ENCODE measurements around the gene METTL8.
"Not testable (repeated sequence)": the region's sequence is repeated elsewhere in the genome, so short reads cannot be mapped to it uniquely, and the experiment has no call there.

The METTL8 gene

DNA sequence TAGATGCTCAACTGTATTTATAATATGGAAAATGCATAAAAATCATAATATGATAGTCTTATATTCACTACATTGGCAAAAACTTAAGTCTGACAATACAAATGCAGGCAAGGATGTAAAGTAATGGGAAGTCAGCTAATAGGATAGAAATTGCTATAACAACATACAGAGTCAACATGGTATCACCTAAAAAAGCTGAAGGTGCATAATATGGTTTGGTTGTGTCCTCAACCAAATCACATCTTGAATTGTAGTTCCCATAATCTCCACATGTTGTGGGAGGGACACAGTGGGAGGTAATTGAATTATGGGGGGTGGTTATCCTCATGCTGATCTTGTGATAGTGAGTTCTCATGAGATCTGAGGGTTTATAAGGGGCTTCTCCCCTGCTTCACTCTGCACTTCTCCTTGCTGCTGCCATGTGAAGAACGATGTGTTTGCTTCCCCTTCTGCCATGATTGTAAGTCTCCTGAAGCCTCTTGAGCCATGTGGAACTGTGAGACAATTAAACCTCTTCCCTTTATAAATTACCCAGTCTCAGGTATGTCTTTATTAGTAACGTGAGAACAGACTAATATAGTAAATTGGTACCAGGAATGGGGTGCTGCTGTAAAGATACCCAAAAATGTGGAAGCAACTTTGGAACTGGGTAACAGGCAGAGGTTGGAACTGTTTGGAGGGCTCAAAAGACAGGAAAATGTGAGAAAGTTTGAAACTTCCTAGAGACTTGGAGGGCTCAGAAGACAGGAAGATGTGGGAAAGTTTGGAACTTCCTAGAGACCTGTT, 10.9 kb downstream of the METTL8 start:
- DNase-seq: not testable (repeated sequence)

DNA sequence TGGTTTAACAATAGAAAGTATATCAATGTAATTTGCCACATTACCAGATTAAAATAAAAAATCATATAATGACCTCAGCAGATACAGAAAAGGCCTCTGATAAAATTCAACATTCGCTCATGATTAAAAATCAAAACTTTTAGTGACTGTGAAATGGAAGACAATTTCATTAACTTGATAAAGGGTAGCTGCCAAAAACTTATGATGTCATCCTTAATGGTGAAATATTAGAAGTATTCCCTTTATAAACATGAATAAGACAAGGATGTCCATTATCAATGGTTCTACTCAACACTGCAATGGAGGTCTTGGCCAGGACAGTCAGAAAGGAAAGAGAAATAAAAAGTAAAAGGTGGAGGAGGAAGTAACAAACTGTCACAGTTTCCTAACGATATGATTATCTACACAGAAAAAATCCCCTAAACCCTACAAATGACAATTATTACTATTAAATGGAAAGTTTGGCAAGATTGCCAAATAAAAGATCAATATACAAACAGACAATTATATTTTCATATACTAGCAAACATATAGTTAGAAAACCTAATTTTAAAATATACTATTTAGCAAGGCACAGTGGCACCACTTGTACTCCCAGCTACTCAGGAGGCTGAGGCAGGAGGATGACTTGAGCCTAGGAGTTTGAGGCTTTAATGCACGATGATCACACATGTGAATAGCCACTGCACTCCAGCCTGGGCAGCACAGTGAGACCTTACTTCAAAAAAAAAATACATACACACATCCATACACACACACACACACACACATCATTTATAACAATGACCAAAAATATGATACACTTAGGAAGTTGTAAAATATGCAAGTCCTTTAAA, 12.8 kb downstream of the METTL8 start:
- DNase-seq: no peak

GRCh38 chr2:171419333-171419732, 14.5 kb downstream of the METTL8 start:
- DNase-seq: no peak

DNA sequence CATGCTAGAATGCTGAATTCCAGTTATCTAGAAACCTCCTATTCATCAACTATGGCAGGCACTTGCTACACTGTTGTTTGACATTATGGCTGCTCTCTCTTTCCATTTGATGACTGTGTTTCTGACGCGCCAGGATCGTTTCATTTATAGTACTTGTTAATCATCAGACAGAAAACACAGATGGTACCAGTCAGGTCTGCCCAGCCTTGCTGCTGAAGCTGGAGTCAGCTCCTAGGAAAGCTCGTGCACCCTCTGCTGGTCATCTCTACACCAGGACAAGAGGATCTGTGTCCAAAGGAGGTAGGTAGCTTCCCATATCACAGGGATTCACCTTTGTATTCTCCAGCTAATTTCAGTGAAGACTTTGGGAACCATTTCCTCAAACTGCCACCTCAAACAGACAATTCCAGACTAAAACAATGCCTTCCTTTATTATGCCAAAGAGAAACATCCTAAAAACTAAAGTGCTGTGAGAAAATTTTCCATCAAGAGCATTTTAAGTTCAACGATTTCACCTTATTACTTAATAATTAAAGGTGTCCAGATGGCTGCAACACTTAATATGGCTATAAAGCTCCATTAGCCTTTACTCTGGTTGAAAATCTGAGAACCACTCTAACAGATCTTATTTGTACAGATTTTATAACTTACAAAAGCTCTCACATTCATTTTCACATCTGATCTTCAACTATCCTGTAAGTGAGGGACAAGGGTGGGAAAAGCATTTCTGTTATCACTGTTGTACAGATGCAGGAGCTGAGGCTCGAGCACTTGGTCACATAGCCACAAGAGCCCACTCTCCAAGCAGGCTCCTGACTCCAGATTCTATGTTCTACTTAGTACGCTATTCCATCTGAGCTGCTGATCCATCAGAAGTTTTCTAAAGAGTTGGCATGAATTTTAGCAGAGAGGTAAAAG, 17.5 kb downstream of the METTL8 start:
- peak; percentile 82 for DNase-seq

DNA sequence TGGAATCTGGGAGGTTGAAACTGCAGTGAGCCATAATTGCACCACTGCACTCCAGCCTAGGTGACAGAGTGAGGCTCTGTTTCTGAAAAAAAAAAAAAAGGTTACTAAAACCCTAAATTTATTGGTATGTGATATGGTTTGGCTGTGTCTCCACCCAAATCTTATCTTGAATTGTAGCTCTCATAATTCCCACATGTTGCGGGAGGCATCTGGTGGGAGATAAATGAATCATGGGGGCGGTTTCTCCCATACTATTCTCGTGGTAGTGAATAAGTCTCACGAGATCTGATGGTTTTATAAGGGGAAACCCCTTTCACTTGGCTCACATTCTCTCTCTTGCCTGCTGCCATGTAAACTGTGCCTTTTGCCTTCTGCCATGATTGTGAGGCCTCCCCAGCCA, 19.1 kb downstream of the METTL8 start:
- DNase-seq: not testable (repeated sequence)

GRCh38 chr2:171412571-171413175, 21.1 kb downstream of the METTL8 start:
- DNase-seq: no peak

- DNase-seq: no peak
These were observed 21.9 kb downstream of the METTL8 start for GRCh38 chr2:171411791-171412483.

GRCh38 chr2:171411214-171411613, 22.6 kb downstream of the METTL8 start:
- no peak for DNase-seq

- DNase-seq: no peak
These were observed 23.2 kb downstream of the METTL8 start for GRCh38 chr2:171410624-171411023.

GRCh38 chr2:171410101-171410500, 23.7 kb downstream of the METTL8 start:
- no peak for DNase-seq

DNA sequence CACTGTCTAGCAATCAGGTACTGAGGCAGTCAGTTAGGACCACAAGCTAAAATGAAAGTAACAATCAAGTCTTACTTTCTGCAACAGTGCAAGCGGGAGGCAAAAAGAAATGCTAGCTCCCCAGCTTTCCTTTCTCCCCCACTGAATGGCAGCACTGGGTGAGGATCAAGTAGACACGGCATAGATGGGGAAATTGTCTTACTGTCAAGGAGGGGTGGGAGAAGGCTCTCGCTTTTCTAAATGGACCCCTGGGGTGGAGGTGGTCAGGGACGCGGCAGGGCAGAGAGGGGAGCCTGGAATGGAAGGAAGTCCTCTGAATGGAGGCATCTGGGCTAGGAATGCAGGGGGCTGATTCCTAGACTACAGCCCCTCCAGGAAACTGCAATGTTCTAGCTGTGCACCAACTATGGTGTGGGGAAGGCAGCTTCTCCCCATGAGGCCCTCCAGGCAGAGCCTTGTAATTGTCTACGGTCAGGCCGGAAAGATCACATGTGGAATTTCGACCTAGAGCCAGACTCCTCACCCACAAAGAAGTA, 24.3 kb downstream of the METTL8 start:
- DNase-seq: no peak

- no peak for DNase-seq
These were observed 26.1 kb downstream of the METTL8 start for GRCh38 chr2:171407676-171408044.

GRCh38 chr2:171407030-171407675, 26.6 kb downstream of the METTL8 start:
- no peak for DNase-seq

DNA sequence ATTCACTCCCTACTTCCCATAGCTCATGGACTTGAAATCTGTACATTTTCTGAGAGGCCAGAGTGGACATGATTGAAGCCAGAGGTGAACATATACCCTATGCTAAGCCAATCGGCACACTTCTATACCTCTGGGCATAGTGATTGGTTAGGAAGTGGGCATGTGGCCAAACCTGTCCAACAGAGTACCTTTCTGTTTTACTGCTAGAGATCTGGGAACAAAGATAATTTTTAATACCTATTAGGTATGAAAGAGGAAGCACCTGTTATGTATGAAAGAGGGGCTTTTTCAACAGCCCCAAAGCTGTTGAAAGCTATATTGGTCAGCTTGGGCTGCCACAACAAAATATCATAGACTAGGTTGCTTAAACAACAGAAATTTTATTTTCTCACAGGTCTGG, 27.7 kb downstream of the METTL8 start:
- DNase-seq: peak; percentile 21

DNA sequence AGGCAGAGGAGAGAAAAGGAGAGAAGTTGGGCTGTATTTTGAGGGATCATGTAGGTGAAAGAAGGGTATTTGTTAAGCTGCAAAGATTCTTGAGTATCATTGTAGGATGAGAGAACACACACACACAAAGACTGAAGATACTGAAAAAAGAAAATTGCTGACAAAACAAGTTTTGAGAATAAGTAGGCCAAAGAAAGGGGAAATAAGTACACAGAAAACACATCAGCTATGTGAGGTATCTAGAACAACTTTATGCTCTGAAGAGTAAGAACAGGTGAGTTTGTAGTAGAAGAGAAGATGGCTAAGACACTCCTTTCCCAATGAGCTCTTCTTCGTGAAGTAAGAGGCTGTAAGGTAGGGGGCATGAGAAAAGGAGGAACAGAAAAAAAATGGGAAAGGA, 28.2 kb downstream of the METTL8 start:
- DNase-seq: no peak

DNA sequence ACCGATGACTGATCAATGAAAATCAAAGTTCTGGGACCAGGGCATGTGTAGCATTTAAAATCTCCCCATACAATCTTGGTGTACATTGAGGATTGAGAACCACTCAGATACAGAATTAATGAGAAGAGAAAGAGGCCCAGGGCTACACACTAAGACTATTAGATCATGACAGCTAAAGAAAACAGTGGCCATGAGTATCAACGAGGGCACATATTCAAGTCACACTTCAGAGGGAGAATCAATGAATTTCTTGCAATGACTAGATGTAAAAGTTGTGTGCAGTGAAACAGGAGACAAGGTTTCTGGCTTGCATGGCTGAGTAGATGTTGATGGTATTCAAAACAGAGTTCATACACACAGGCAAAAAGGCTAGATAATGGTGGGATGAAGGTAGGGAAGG, 29.1 kb downstream of the METTL8 start:
- no peak for DNase-seq

- no peak for DNase-seq
These were observed 29.5 kb downstream of the METTL8 start for GRCh38 chr2:171404261-171404660.

GRCh38 chr2:171402906-171403580, 30.7 kb downstream of the METTL8 start:
- no peak for DNase-seq

DNA sequence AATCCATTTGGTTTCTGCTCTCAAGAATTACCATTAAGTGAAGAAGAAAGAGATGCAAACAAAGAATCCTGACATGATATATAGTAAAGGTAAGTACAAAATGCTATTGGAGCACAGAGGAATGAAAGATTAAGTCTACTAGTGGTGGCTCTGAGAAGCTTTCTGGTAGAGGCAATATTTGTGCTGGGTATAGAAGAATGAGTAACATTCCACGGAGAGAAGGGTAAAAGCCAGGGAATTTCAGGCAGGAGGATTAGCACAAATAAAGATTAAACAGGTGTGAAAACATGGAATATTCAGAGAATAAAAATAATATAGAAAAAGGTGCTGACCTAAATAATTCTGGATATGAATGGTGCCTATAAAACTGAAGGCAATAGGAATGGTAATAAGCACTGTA, 31.8 kb downstream of the METTL8 start:
- no peak for DNase-seq

DNA sequence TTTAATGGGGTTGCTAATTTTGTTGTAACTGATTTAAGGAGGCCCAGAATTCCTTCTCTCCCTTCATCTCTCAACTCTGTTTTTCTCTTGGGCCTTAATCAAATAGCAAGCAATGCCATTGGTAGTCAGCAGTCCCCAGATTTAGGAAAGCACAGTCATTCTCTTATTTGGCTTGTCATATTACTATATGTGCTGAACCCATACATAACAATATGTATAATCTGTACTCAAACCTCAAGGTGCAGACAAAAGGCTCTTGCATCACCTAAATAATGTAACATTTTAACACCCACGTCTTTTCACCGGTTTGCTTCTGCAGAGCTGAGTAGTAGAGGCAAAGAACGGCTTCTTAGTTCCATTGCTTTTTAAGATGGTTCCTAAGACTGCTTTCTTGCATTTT, 33.4 kb downstream of the METTL8 start:
- no peak for DNase-seq

GRCh38 chr2:171399292-171399691, 34.5 kb downstream of the METTL8 start:
- DNase-seq: no peak

Measured in CD4-positive, alpha-beta T cell treated with Interleukin-15 for 1 hour (primary cell).